Loucy (cell line): ENCODE results near the gene ATP11C.
"Not testable (repeated sequence)": the region's sequence is repeated elsewhere in the genome, so short reads cannot be mapped to it uniquely, and the experiment has no call there.

Experiments
- H2AFZ ChIP-seq: fragments of 200-600 bp; sonication (generic); 2 replicates; pipeline ENCODE4 v1.6.0; 2016; ENCODE audit warnings: antibody characterized with exemption, mild to moderate bottlenecking, low read length, moderate library complexity
- H3F3A ChIP-seq: fragments of 200-600 bp; 2 replicates; pipeline ENCODE4 v1.6.0; 2016; ENCODE audit warnings: antibody characterized with exemption, low read depth, mild to moderate bottlenecking
- H3K27me3 ChIP-seq: fragments of 200-600 bp; sonication (generic); 2 replicates; pipeline ENCODE4 v1.6.1; 2014; ENCODE audit warnings: low read length, mild to moderate bottlenecking; ENCODE audit not compliant: insufficient read depth, poor library complexity, severe bottlenecking
- H3K36me3 ChIP-seq: fragments of 200-600 bp; sonication (generic); 2 replicates; pipeline ENCODE4 v1.6.1; 2016; ENCODE audit warnings: low read length; ENCODE audit not compliant: insufficient read depth
- H3K4me1 ChIP-seq: fragments of 200-600 bp; sonication (generic); 2 replicates; pipeline ENCODE4 v1.5.1; 2014; ENCODE audit warnings: low read length, mild to moderate bottlenecking; ENCODE audit not compliant: insufficient read depth, poor library complexity, severe bottlenecking
- H3K4me2 ChIP-seq: fragments of 200-600 bp; sonication (generic); 2 replicates; pipeline ENCODE4 v1.6.0; 2014; ENCODE audit warnings: antibody characterized with exemption, low read length, low read depth, mild to moderate bottlenecking; ENCODE audit not compliant: poor library complexity, severe bottlenecking
- H3K4me3 ChIP-seq: fragments of 200-600 bp; sonication (generic); 2 replicates; pipeline ENCODE4 v1.5.1; 2014; ENCODE audit warnings: low read length, mild to moderate bottlenecking, mixed read lengths; ENCODE audit not compliant: poor library complexity, severe bottlenecking
- H3K79me2 ChIP-seq: fragments of 200-600 bp; sonication (generic); 2 replicates; pipeline ENCODE4 v1.6.1; 2014; ENCODE audit warnings: low read length; ENCODE audit not compliant: insufficient read depth
- H3K9ac ChIP-seq: fragments of 200-600 bp; sonication (generic); 2 replicates; pipeline ENCODE4 v1.6.0; 2014; ENCODE audit warnings: mild to moderate bottlenecking, low read depth, low read length, moderate library complexity; ENCODE audit not compliant: poor library complexity, severe bottlenecking
- H3K9me2 ChIP-seq: fragments of 200-600 bp; sonication (generic); replicated peaks from 2 replicates; pipeline ENCODE4 v1.6.1; 2016; ENCODE audit warnings: low read depth, low read length, mixed read lengths
- H3K9me3 ChIP-seq: fragments of 200-600 bp; sonication (generic); 2 replicates; pipeline ENCODE4 v1.6.1; 2014; ENCODE audit warnings: mild to moderate bottlenecking, antibody characterized with exemption, low read length, low read depth; ENCODE audit not compliant: insufficient read depth
- H4K20me1 ChIP-seq: fragments of 200-600 bp; sonication (generic); 2 replicates; pipeline ENCODE4 v1.6.0; 2014; ENCODE audit warnings: antibody characterized with exemption, low read length, mild to moderate bottlenecking; ENCODE audit not compliant: insufficient read depth, poor library complexity, severe bottlenecking
- CTCF ChIP-seq: fragments of 200-600 bp; sonication (generic); conservative IDR thresholded peaks from 2 replicates; pipeline ENCODE4 v1.5.1; 2014; ENCODE audit warnings: mild to moderate bottlenecking, antibody characterized with exemption, low read length
- EZH2phosphoT487 ChIP-seq: fragments of 200-600 bp; IDR thresholded peaks from 2 replicates; pipeline ENCODE4 v1.6.1; 2018; ENCODE audit warnings: antibody characterized with exemption, mild to moderate bottlenecking, moderate library complexity, borderline replicate concordance

The ATP11C gene

GRCh38 chrX:139844163-139844562, 88.7 kb downstream of the ATP11C start:
- H4K20me1 ChIP-seq, result no peaks in the 10 kb centered on the region
- H3K9me3 ChIP-seq, result no peaks in the 10 kb centered on the region
- no peak overlapping the region for H3K4me3 ChIP-seq
- H3K4me2 ChIP-seq, result no peak overlapping the region
- TF ChIP-seq CTCF (no peak), EZH2phosphoT487 (no peak)
- H3K27me3 ChIP-seq, result no peaks in the 10 kb centered on the region
- H3K9ac ChIP-seq, result no peak overlapping the region
- no peaks in the 10 kb centered on the region for H3F3A ChIP-seq
- H3K79me2 ChIP-seq, result peaks cover 3% of the 10 kb centered on the region; the same call in 1 of the 2 replicates
- no peaks in the 10 kb centered on the region for H3K36me3 ChIP-seq
- H2AFZ ChIP-seq, result no peak overlapping the region
- no peaks in the 10 kb centered on the region for H3K4me1 ChIP-seq
- no peaks in the 10 kb centered on the region for H3K9me2 ChIP-seq

GRCh38 chrX:139842326-139843185, 90.3 kb downstream of the ATP11C start:
- Histone ChIP-seq H3K4me2 (no peak overlapping the region), H3F3A (no peaks in the 10 kb centered on the region), H3K27me3 (no peaks in the 10 kb centered on the region), H2AFZ (no peak overlapping the region), H3K9me3 (no peaks in the 10 kb centered on the region), H4K20me1 (no peaks in the 10 kb centered on the region), H3K9me2 (no peaks in the 10 kb centered on the region), H3K79me2 (peaks cover 3% of the 10 kb centered on the region; the same call in 1 of the 2 replicates), H3K4me1 (no peaks in the 10 kb centered on the region), H3K9ac (no peak overlapping the region), H3K36me3 (no peaks in the 10 kb centered on the region), H3K4me3 (no peak overlapping the region)
- TF ChIP-seq CTCF (no peak), EZH2phosphoT487 (no peak)

- H3K4me2 ChIP-seq, H3K9me2 ChIP-seq, H3K27me3 ChIP-seq, H3K4me1 ChIP-seq, H3F3A ChIP-seq, H2AFZ ChIP-seq, H3K36me3 ChIP-seq, H3K79me2 ChIP-seq, H4K20me1 ChIP-seq, H3K9ac ChIP-seq, H3K9me3 ChIP-seq, H3K4me3 ChIP-seq: not testable (repeated sequence)
Measured at GRCh38 chrX:139836335-139836734, 96.5 kb downstream of the ATP11C start.

- peaks cover 10% of the 10 kb centered on the region for H3K4me1 ChIP-seq
- no peak overlapping the region for H3K4me3 ChIP-seq
- no peaks in the 10 kb centered on the region for H3K36me3 ChIP-seq
- no peak overlapping the region for H2AFZ ChIP-seq
- no peaks in the 10 kb centered on the region for H3K9me2 ChIP-seq
- H3K4me2 ChIP-seq, result no peak overlapping the region
- H3F3A ChIP-seq, result no peaks in the 10 kb centered on the region
- no peaks in the 10 kb centered on the region for H3K9me3 ChIP-seq
- H3K79me2 ChIP-seq, result peaks cover 9% of the 10 kb centered on the region; the same call in 1 of the 2 replicates
- no peak for TF ChIP-seq CTCF
- TF ChIP-seq EZH2phosphoT487, result no peak
- no peak overlapping the region for H3K9ac ChIP-seq
- no peaks in the 10 kb centered on the region for H3K27me3 ChIP-seq
- peaks cover 5% of the 10 kb centered on the region for H4K20me1 ChIP-seq
Measured at GRCh38 chrX:139834879-139835278, 98.0 kb downstream of the ATP11C start.
